Keratinocyte (primary cell): Measurements from ENCODE around the gene CELSR3.

Experiments
- CTCF ChIP-seq, 3 experiments: IDR thresholded peaks in 1 of 3; conservative IDR thresholded peaks in 1 of 3; optimal IDR thresholded peaks in 1 of 3; 2 replicates in 2 of 3; 3 replicates in 1 of 3; pipeline versions ENCODE3 to v1.5.1; 2011; ENCODE audit warnings: low read length in 3 of 3, mild to moderate bottlenecking in 3 of 3, moderate library complexity in 2 of 3, control low read depth in 1 of 3, inconsistent platforms in 1 of 3; ENCODE audit not compliant: insufficient read depth in 2 of 3; ENCODE audit errors: extremely low read depth in 1 of 3
- EZH2 ChIP-seq: IDR thresholded peaks from one replicate; pipeline ENCODE4 v1.6.1; 2012; ENCODE audit warnings: inconsistent platforms, mild to moderate bottlenecking, low read length, moderate library complexity

GRCh38 chr3:48629894-48630293 is 32.8 kb downstream of the CELSR3 start:
- TF ChIP-seq EZH2, result no peak
- no peak for TF ChIP-seq CTCF (optimal IDR thresholded peaks at IDR 0.05 in 1 of 3, IDR thresholded peaks at IDR 0.05 in 1 of 3, conservative IDR thresholded peaks at IDR 0.05 in 1 of 3; ENCODE audit: extremely low read depth in 1 of 3, insufficient read depth in 2 of 3, low read length in 3 of 3)
